Stimulated activated CD4-positive, alpha-beta T cell treated with anti-CD3 and anti-CD28 coated beads, TNF-alpha, amount 100 ng/mL, for 48 hours (primary cell): ENCODE data around the gene IGF1.
"Not testable (repeated sequence)": the region's sequence is repeated elsewhere in the genome, so short reads cannot be mapped to it uniquely, and the experiment has no call there.

Experiments used
- DNase-seq, 3 donors: peaks; one replicate each; pipeline ENCODE4 v3.0.0-alpha.2; 2020; ENCODE audit warnings: low read depth in 3 of 3

The IGF1 gene

GRCh38 chr12:102461501-102461900 lies 18.9 kb downstream of the IGF1 start:
- DNase-seq = no peak

GRCh38 chr12:102459314-102459713 lies 21.0 kb downstream of the IGF1 start:
- no peak for DNase-seq

GRCh38 chr12:102454808-102455760 lies 25.3 kb downstream of the IGF1 start:
- no peak for DNase-seq

GRCh38 chr12:102454330-102454729 lies 26.0 kb downstream of the IGF1 start:
- no peak for DNase-seq

GRCh38 chr12:102452605-102453004 lies 27.8 kb downstream of the IGF1 start:
- DNase-seq = no peak

- DNase-seq = not testable (repeated sequence)
Observed at GRCh38 chr12:102449018-102449417, 31.3 kb downstream of the IGF1 start.

- not testable (repeated sequence) for DNase-seq
Observed at GRCh38 chr12:102447426-102447825, 32.9 kb downstream of the IGF1 start.

- no peak for DNase-seq
Observed at GRCh38 chr12:102444707-102445106, 35.7 kb downstream of the IGF1 start.

- DNase-seq = no peak
Observed at GRCh38 chr12:102444093-102444492, 36.3 kb downstream of the IGF1 start.

- no peak for DNase-seq
Observed at GRCh38 chr12:102441077-102441596, 39.2 kb downstream of the IGF1 start.

- no peak for DNase-seq
Observed at GRCh38 chr12:102439426-102440405, 40.6 kb downstream of the IGF1 start.

- DNase-seq = no peak
Observed at GRCh38 chr12:102438827-102439210, 41.5 kb downstream of the IGF1 start.

GRCh38 chr12:102438047-102438826 lies 42.1 kb downstream of the IGF1 start:
- DNase-seq = no peak

- no peak for DNase-seq
Observed at GRCh38 chr12:102437511-102437910, 42.9 kb downstream of the IGF1 start.

GRCh38 chr12:102436867-102437266 lies 43.5 kb downstream of the IGF1 start:
- no peak for DNase-seq

- DNase-seq = no peak
Observed at GRCh38 chr12:102435827-102436436, 44.4 kb downstream of the IGF1 start.

- no peak for DNase-seq
Observed at GRCh38 chr12:102433304-102433703, 47.1 kb downstream of the IGF1 start.

GRCh38 chr12:102430661-102431060 lies 49.7 kb downstream of the IGF1 start:
- DNase-seq = no peak

- no peak for DNase-seq
Observed at GRCh38 chr12:102429211-102430154, 50.9 kb downstream of the IGF1 start.

GRCh38 chr12:102427543-102427941 lies 52.8 kb downstream of the IGF1 start:
- DNase-seq = no peak
